NCI-H446 treated with DMSO at 0.1 percent for 48 hours (cell line): ENCODE measurements around the gene ISCU.
"Not testable (repeated sequence)": the region's sequence is repeated elsewhere in the genome, so short reads cannot be mapped to it uniquely, and the experiment has no call there.

ENCODE experiments used
- DNase-seq: peaks from one replicate; lab custom pipeline; 2025; lab: John Stamatoyannopoulos, UW

Gene ISCU

GRCh38 chr12:108570743-108571608 lies 8.6 kb downstream of the ISCU start:
- no peak for DNase-seq

DNA sequence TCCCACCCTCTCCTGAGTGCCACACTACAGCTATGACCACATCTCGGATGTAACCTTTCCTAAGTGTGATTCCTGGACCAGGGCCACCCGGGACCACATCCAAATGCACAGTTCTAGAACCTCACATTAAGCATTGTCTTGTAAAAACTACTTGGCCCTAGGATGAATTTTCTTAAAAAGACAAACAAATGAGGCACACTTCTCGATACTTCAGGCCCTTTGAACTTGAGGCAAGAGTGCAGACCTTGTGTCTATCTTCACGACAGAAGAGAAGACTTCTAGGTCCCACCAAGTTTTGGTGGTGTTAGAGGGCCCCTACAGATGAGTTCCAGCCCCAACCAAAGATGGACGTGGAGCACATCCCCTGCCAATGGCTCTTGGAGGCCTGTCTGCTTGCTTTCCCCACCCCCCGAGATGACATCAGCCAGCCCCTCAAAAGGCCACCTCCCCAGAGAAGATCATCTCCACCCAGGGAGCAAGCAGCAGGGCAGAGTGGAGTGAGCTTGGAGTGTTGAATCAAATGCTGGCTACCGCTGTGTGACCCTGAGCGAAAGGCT lies 9.3 kb downstream of the ISCU start:
- DNase-seq: no peak

- no peak for DNase-seq
Observed at GRCh38 chr12:108572166-108572790, 9.9 kb downstream of the ISCU start.

DNA sequence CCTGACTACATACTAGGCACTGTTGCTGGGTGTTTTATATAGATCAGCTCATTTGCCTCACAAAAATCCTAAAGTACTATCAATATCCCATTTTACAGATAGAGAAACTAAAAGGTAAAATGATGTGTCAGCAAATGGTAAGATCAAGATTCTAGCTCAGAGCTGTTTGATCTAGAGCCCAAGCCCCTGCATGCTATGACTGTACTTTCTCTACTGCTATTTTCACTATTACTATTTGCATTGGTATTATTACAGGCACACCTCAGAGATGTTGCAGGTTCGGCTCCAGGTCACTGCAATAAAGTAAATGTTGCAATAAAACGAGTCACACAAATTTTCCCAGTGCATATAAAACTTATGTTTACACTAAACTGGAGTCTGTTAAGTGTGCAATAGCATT lies 10.9 kb downstream of the ISCU start:
- DNase-seq: no peak

DNA sequence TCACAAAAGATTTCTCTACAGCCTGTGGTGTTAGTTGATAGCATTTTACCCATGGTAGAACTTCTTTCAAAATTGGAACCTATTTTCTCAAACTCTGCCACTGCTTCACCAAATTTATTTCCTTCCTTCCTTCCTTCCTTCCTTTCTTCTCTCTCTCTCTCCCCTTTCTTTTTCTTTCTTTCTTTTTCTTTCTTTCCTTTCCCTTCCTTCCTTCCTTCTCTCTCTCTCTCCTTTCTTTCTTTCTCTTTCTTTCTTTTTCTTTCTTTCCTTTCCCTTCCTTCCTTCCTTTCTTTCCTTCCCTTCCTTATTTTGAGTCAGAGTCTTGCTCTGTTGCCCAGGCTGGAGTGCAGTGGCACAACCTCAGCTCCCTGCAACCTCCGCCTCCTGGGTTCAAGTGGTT lies 11.9 kb downstream of the ISCU start:
- not testable (repeated sequence) for DNase-seq

GRCh38 chr12:108575199-108575912 lies 13.0 kb downstream of the ISCU start:
- DNase-seq: no peak

DNA sequence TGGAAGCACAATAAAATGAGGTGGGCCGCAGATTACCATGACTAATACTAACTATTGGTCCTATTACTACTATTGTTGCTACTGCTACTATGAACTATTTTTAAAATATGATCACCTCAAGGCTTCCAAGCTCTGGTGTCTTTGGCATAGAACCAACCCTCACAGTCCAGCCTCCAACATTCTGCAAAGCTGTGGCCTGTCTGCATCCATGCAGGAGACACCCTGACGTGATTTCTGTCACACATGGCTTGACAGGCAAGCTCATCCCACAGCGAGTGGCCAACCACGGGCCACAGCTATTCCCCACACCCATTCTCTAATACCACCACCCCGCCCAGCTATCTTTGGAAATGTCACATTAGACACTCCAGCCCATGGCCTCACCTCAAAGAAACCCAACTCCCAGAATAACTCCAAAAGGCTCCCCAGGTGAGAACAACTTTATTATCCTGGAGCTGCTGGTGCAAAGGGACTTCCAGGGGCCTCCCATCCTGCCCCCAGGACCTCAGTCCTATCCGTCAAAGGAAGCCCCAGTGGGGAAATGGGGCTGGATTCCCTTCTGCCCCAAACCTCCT lies 14.4 kb downstream of the ISCU start:
- DNase-seq: no peak

- DNase-seq: no peak
Observed at GRCh38 chr12:108577458-108577857, 15.1 kb downstream of the ISCU start.

- DNase-seq: no peak
Observed at GRCh38 chr12:108578264-108578663, 15.9 kb downstream of the ISCU start.

DNA sequence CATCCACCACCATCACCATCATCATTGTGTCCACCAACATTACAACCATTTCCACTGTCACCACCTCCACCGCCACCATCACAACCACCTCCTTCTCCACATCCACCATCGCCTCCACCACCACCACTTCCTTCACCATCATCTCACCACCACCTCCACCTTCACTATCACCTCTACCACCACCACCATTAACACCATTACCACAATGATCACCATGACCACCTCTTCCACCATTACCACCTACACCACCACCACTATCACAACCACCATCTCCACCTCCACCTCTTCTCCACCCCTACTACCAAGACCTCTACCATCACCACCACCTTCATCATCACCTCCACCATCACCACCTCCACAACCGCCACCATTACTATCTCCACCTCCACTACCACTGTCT lies 16.4 kb downstream of the ISCU start:
- DNase-seq: no peak

DNA sequence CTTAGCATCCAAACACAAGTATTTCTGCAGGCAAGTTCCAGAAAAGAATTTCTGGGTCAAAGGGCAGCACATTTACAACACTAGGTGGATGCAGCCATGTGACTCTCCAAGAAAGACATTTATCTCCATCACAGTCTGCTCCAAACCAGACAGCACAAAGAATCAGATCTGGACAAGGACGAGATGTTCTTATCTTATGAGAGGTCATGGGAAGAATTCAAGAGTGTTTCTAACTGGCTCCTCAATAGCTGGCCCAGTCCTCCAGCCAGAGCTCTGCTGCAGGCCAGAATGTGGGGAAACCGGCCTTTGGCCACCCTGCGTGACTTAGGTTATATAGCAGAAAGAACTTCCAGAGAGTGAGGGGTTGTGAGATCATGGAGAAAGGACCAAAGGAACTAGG lies 18.1 kb downstream of the ISCU start:
- DNase-seq: no peak

- DNase-seq: no peak
Observed at GRCh38 chr12:108581311-108582227, 19.2 kb downstream of the ISCU start.

DNA sequence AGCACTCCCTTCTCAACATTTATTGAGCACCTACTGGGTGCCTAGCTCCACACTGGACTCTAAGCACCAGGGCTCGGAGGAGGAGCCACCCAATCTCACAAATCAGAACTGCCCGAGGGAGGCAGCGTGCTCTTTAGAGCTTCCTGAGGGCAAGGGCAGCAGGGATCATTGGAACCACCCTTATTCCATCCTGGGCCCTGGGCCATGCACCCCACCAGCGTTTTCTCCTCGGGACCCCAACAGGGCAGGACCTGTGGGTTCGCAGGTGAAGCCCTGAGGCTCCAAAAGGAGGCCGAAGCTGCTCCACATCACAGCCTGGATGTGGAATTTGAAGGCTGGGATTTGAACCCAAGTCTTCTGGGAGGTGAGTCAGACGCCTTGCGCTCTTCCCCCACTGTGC lies 20.1 kb downstream of the ISCU start:
- no peak for DNase-seq

GRCh38 chr12:108582978-108583770 lies 20.8 kb downstream of the ISCU start:
- DNase-seq: no peak

- no peak for DNase-seq
Observed at GRCh38 chr12:108583991-108584390, 21.6 kb downstream of the ISCU start.

- DNase-seq: no peak
Observed at GRCh38 chr12:108584456-108585065, 22.2 kb downstream of the ISCU start.

GRCh38 chr12:108585864-108586263 lies 23.5 kb downstream of the ISCU start:
- no peak for DNase-seq

GRCh38 chr12:108586306-108586705 lies 23.9 kb downstream of the ISCU start:
- no peak for DNase-seq

DNA sequence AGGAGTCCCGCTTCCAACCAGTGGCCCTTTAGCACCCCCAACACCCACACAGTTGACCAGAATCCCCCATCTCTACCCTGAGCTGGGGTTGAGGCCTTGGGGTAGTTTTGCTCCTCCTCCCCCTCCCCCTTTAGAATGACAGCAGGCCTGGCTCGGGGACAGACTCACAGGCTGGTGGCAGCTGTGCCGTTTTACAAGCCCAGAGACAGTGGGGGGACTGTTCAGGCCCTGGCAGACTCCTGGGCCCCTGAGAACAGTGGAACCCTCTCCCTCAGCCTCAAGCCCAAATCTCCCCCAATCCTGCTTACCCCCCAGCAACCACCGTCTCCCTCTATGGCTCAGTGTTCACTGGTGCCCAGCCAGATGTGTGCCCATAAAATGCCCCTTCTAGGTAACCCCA lies 25.4 kb downstream of the ISCU start:
- DNase-seq: no peak
